Non-pigmented ciliary epithelial cell (primary cell): ENCODE results near the gene C1QTNF12.
"Not testable (repeated sequence)": the region's sequence is repeated elsewhere in the genome, so short reads cannot be mapped to it uniquely, and the experiment has no call there.

Experiments used
- DNase-seq: peaks from one replicate; pipeline ENCODE4 v3.0.0-alpha.2; 2010; ENCODE audit warnings: low read depth

The C1QTNF12 gene

DNA sequence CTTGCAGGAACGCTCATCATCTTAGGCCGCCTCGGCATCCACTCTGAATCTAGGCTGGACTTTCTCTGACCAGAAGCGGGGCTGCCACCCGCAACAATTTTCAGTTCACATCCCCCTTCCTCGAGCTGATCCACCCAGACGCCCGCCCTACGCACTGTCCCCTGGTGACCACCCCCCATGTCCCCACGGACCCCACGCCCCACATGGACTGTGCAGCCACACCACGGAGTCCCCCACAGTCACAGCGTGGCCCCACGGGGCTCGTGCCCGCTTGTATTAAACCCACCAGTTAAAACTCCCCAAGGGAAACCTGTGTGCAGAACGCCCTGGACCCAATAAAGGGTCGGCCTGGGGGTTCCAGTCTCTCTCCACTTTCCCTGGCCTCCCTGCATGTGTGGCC is 13.0 kb upstream of the C1QTNF12 start:
- no peak for DNase-seq

DNA sequence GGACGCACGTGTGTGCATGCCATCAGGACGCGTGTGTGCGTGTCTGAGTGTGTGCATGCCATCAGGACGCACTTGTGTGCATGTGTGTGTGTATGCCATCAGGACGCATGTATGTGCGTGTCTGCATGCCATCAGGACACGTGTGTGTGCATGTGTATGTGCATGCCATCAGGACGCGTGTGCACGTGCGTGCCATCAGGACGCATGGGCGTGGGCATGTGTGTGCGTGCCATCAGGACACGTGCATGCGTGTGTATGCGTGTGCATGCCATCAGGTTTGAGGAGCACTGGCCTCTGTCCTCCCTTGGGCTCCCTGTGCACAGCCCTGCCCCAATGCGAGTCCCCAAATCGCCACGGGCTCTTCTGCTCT is 12.6 kb upstream of the C1QTNF12 start:
- no peak for DNase-seq

DNA sequence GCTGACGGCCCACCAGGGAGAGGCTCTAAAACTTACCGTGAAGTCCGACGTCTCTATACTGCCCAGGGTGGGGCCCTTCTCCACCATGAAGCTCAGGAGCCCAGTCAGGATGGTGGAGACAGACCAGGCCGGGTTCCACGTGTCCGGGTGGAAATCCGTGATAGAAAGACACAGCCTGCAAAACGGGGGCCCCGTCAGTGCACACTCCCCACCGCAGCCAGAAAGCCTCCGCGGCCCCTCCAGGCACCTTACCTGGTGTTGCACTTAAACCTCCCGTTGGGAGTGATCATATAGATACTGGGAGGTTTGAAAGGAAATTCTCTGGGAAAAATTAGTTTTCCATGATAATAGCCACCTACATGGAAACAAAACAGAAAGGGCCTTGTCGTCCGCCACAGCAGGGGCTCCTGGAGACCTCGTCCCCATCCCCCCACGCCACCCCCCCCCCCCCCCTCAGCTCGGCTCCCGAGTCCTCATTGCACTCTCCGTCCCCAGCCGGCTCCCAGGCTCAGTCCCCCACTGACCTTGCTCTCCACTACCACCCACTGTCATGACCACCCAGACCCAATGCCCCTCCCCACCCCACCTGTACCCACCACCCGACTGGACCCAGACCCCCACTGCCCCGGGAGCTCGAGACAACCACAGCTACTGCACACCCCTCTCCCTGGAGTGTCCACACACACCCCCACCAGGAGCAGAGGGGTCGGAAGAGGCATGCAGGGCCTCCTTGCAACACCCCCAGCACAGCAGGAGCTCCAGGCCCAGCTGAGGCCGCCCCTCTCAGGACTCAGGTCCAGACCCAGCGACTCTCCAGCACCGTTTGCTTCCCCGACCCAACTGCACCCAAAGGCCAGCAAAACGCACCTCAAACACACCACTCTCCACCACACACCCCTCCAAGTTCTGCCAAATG is 10.7 kb upstream of the C1QTNF12 start:
- no peak for DNase-seq

GRCh38 chr1:1255611-1256010 is 9.1 kb upstream of the C1QTNF12 start:
- DNase-seq, result no peak

- no peak for DNase-seq
Measured at GRCh38 chr1:1255078-1255477, 8.6 kb upstream of the C1QTNF12 start.

GRCh38 chr1:1254667-1254998 is 8.1 kb upstream of the C1QTNF12 start:
- DNase-seq, result no peak

DNA sequence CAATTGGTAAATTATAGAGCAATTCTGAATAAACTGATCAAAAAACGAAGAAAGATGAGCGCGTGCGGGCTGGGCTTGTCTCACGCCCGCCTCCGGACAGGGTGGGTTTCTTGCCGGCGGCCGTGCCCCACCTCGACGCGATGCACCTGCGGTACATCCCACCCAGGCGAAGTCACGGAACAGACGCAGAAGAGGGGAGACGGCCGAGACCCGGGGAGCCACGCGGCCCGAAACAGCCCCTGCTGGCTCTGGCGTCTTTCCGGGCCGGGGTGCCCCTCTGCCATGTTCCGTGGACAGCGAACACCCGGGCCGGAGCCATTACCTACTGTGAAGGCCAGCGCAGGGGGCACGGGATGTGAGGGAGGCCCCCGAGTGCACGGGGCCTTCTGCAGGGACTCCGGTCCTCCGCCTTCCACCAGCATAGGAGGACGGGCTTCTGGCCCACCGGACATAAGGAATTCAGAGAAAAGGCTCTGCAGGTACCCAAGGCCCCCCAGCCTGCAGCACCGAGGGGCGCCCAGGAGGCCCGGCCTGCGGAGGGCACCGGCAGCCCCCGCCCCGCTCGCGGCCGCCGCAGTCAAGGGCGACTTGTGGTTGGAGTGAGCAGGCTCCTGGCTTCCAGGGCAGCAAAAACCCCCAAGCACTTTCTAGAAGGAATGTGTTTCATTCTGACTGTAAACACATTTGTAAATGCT is 7.6 kb upstream of the C1QTNF12 start:
- DNase-seq, result no peak

DNA sequence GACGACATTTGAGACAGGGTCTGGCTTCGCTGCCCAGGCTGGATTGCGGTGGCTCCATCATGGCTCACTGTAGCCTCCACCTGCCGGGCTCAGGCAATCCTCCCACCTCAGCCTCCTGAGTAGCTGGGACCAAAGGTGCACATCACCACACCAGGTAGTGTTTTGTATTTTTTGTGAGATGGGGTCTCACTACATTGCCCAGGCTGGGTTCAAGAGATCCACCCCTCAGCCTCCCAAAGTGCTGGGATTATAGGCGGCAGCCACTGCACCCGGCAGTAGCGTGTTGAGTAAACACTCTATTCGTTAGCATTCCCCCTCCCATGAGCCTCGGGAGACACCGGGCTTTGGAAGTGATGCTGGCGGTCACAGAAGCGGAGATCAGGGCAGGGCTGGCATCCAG is 6.8 kb upstream of the C1QTNF12 start:
- no peak for DNase-seq

GRCh38 chr1:1250786-1251284 is 4.3 kb upstream of the C1QTNF12 start:
- DNase-seq, result no peak

DNA sequence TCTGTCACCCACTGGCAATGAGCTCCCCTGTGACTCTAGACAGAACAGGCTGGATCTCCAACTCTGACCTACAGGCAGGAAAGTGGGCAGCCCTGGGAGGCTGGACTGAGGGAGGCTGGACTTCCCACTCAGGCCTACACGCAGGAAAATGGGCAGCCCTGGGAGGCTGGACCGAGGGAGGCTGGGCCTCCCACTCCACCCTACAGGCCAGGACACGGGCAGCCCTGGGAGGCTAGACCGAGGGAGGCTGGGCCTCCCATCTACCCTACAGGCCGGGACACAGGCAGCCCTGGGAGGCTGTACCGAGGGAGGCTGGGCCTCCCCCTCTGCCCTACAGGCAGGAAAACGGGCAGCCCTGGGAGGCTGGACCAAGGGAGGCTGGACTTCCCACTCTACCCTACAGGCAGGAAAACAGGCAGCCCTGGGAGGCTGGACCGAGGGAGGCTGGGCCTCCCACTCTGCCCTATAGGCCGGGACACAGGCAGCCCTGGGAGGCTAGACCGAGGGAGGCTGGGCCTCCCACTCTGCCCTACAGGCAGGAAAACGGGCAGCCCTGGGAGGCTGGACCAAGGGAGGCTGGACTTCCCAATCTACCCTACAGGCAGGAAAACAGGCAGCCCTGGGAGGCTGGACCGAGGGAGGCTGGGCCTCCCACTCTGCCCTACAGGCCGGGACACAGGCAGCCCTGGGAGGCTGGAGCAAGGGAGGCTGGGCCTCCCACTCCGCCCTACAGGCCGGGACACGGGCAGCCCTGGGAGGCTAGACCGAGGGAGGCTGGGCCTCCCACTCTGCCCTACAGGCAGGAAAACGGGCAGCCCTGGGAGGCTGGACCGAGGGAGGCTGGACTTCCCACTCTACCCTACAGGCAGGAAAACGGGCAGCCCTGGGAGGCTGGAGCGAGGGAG is 1.7 kb upstream of the C1QTNF12 start:
- not testable (repeated sequence) for DNase-seq

GRCh38 chr1:1247341-1247913 is 905 bp upstream of the C1QTNF12 start:
- DNase-seq, result no peak

DNA sequence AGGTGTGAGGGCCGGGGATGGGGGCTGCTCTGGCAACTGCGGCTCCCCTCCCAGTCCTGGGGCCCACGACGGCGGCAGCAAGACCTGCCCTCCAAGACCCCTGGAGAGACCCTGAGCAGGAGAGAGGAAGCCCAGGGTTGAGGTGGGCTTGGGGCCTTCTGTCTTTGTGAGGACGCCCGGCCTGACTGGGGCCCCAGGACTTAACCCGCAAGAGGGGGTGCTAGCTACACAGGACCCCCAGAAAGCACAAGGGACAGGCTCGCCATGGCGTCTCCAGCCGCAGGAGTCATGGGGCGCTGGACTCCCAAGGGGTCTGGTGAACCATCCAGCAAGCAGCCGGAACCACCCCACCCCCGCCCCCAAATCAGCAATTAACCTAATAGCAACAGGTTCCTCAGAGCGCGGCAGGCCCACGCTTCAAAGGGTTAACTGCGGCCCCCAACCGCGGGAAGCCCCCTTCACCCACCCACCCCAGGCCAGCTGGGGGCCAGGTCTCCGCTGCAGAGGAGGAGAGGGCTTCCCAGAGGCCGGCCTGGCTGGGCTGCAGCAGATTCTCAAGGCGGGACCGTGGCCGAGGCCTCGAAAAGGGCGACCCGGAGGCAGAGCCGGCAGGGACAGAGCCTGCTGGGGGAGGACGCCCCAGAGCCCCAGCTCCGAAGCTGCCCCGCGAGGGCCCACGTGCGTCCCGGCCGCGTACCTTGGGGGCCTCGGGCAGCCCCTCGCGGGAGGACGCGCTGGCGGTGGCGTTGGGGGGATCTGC is 525 bp downstream of the C1QTNF12 start:
- DNase-seq, result no peak

GRCh38 chr1:1245178-1245816 is 1.2 kb downstream of the C1QTNF12 start:
- no peak for DNase-seq

- DNase-seq, result no peak
Measured at GRCh38 chr1:1244192-1244811, 2.2 kb downstream of the C1QTNF12 start.

DNA sequence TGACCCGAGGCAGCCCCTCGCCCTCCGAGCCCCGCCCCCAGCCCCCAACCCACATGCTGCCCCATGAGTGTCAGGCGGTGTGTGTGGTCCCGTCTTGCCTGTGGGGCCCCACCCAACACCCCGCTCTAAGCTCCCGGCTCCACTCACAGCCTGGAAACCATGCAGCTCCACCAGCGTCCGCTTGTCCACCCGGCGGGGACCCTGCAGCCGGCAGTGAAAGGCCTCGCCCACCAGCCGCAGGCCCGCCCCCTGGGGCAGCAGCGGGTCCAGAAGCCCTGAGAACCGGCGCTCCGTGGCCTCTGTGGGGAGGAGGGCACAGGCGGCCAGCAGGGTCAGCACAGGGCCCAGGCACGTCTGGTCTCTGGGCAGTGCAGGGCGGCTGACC is 2.7 kb downstream of the C1QTNF12 start:
- DNase-seq, result no peak

- DNase-seq, result no peak
Measured at GRCh38 chr1:1243266-1243660, 3.3 kb downstream of the C1QTNF12 start.

DNA sequence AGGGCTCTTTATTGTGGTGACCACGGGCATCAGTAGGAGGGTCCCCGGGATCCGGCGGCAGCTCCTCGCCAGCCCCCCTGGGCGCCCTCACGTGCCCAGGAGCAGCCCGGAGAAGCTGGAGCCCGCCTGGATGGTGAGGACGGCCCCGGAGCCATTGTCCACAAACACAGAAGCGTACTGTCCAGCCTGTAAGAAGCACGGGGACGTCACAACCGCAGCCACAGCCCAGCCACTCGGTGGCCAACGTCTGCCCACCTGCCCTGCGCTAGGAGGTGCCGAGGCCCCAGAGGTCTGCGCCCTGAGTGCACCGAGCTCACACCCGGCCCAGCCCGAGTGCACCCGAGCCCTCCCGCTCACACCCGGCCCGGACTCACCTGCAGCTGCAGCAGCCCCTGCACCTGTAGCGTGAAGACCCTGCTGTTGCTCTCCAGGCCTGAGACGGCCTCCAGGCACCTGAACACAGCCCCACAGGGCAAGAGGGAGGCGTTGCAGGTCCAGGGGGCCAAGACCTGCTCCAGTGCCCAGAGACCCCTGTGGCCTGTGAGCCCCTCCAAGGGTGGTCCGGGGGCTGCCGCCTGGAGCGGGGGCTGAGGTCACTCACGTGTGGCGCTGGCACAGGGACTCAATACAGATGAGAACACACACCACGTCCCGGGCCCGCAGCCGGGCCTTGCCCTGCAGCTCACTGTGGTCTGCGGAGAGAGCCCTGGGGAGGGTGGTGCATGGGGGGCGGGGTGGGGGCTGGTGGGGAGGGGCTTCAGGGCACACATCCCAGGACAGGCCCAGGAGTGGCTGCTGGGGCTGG is 3.9 kb downstream of the C1QTNF12 start:
- DNase-seq, result no peak

DNA sequence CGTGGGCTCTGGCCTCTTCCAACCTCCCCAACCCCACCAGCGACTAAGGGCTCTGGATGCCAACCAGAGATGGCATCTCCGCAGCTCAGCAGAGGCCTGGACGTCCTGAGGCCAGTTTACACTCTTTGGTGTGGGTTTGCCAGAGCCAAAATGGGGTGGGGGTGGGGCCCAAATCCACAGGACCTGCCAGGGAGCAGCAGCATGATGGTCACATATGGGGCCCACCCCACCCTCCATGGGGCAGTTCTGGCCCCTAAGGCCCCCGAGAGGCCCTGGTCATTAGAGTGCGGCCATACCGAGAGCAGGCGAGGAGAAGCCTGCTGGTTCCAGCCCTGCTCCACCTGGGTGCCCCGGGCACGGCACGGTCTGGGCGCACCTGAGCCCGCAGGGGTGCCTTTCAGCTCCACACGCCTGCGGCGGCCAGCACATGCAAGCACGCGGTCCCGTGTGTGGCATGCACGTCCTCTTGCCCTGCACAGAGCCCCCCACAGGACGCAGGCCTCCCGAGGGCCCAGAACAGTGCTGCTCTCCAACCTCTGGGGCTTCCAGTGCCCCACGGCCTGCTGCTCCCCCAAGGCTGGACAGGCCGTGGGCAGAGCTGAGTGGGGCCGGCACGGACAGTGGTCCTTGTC is 4.8 kb downstream of the C1QTNF12 start:
- DNase-seq, result no peak
